ENCODE results near the gene PRRG2. TPM values are rescaled to one million over a fixed set of nuclear protein-coding genes. Genes with fewer than 3 reads are reported as not detected.

The PRRG2 gene
- 0.77 TPM for total RNA-seq (2013)
- under 1 TPM in 1 of 3 donors, not detected in 2; 0.49 TPM for polyA plus RNA-seq
- polyA minus RNA-seq: 1.7 and 2.5 TPM in 2 replicates
- 0 to 1.4 (median 0.52) reads per million in 11 experiments for total RNA-seq

GRCh38 chr19:49581007-49581508 is at the start of gene PRRG2:
Gene PRRG2, plus strand, starts transcription at chr19:49581316. Its CDS starts 1,904 bp downstream, at chr19:49583220.
- peak within 1 kb of the TSS; percentile 91 to 97 (median 93) for H3K27ac Mint-ChIP-seq
- intact Hi-C loops (cut with micrococcal nuclease): no loop called here
- H3K27me3 Mint-ChIP-seq (ENCODE audit: low read depth in 3 of 3): peaks cover 0 to 2% (median 0%) of the 10 kb centered on the region in 3 donors
- peaks cover 3 to 14% of the 10 kb centered on the region in 2 donors for H3K36me3 Mint-ChIP-seq
- peak within 1 kb of the TSS; percentile 82 for H2AFZ ChIP-seq (ENCODE audit: insufficient read depth, low read depth, low read length, poor library complexity, severe bottlenecking)
- H3K9me3 ChIP-seq (replicated peaks in 1 of 2; ENCODE audit: control insufficient read depth in 1 of 2, insufficient read depth in 1 of 2, low read length in 2 of 2): no peaks in the 10 kb centered on the region
- peaks cover 3 to 11% of the 10 kb centered on the region in 2 donors for H3K36me3 ChIP-seq (replicated peaks in 1 of 2; ENCODE audit: control insufficient read depth in 1 of 2, insufficient read depth in 2 of 2, low read length in 2 of 2)
- peak within 1 kb of the TSS; percentile 94 to 98 for H3K4me3 Mint-ChIP-seq
- DNase-seq: no peak
- WGBS (ENCODE audit: insufficient coverage): 83% methylated on average over 2 of the region's 15 CpGs
- H3K4me2 ChIP-seq (replicated peaks; ENCODE audit: extremely low read depth, low read length, poor library complexity, severe bottlenecking): peak within 1 kb of the TSS; percentile 86
- H3K4me1 ChIP-seq (ENCODE audit: control insufficient read depth in 1 of 2, insufficient read depth in 2 of 2, low read length in 2 of 2): peaks cover 16 to 20% of the 10 kb centered on the region in 2 donors
- H3K9ac ChIP-seq (ENCODE audit: insufficient read depth, low read length, poor library complexity, severe bottlenecking): peak within 1 kb of the TSS; percentile 76
- TF ChIP-seq CTCF (IDR thresholded peaks at IDR 0.05): no peak
- H3K79me2 ChIP-seq (ENCODE audit: insufficient read depth, low read length): peaks cover 45% of the 10 kb centered on the region
- H4K20me1 ChIP-seq (ENCODE audit: insufficient read depth, low read length): peaks cover 12% of the 10 kb centered on the region
- H3K9me3 Mint-ChIP-seq: no peaks in the 10 kb centered on the region
- H3K4me3 ChIP-seq (replicated peaks in 1 of 3; ENCODE audit: low read depth in 2 of 3, low read length in 3 of 3): peak within 1 kb of the TSS; percentile 65 to 96 (median 84)
- H3K27ac ChIP-seq (ENCODE audit: low read depth in 1 of 2, low read length in 2 of 2): peak within 1 kb of the TSS; percentile 9 to 67
- no peaks in the 10 kb centered on the region for H3K27me3 ChIP-seq (ENCODE audit: control insufficient read depth in 2 of 2, insufficient read depth in 2 of 2, low read length in 2 of 2)
- peaks cover 22% of the 10 kb centered on the region for H3K4me1 Mint-ChIP-seq

- Histone ChIP-seq H2AFZ (ENCODE audit: insufficient read depth, low read depth, low read length, poor library complexity, severe bottlenecking) (peak overlapping the region; percentile 85), H3K79me2 (ENCODE audit: insufficient read depth, low read length) (no peaks in the 10 kb centered on the region), H3K27me3 (ENCODE audit: control insufficient read depth in 2 of 2, insufficient read depth in 2 of 2, low read length in 2 of 2) (no peaks in the 10 kb centered on the region), H3K9me3 (replicated peaks in 1 of 2; ENCODE audit: control insufficient read depth in 1 of 2, insufficient read depth in 1 of 2, low read length in 2 of 2) (no peaks in the 10 kb centered on the region), H4K20me1 (ENCODE audit: insufficient read depth, low read length) (peaks cover 36% of the 10 kb centered on the region), H3K4me2 (replicated peaks; ENCODE audit: extremely low read depth, low read length, poor library complexity, severe bottlenecking) (peak overlapping the region; percentile 94), H3K4me3 (replicated peaks in 1 of 3; ENCODE audit: low read depth in 2 of 3, low read length in 3 of 3) (peak overlapping the region; percentile 31 to 79 (median 54)), H3K9ac (ENCODE audit: insufficient read depth, low read length, poor library complexity, severe bottlenecking) (peak overlapping the region; percentile 16), H3K27ac (ENCODE audit: low read depth in 1 of 2, low read length in 2 of 2) (no peak overlapping the region), H3K36me3 (replicated peaks in 1 of 2; ENCODE audit: control insufficient read depth in 1 of 2, insufficient read depth in 2 of 2, low read length in 2 of 2) (peaks cover 38 to 61% of the 10 kb centered on the region in 2 donors), H3K4me1 (ENCODE audit: control insufficient read depth in 1 of 2, insufficient read depth in 2 of 2, low read length in 2 of 2) (peaks cover 35 to 44% of the 10 kb centered on the region in 2 donors)
- Mint-ChIP-seq H3K36me3 (peaks cover 55 to 82% of the 10 kb centered on the region in 2 donors), H3K27me3 (ENCODE audit: low read depth in 3 of 3) (peaks cover 8 to 37% (median 21%) of the 10 kb centered on the region in 3 donors), H3K4me3 (peak overlapping the region; percentile 80 to 89), H3K27ac (peak overlapping the region in 5 of 7 donors; percentile 46 to 90 (median 81)), H3K9me3 (peaks cover 0 to 2% (median 0%) of the 10 kb centered on the region in 7 donors), H3K4me1 (peaks cover 31% of the 10 kb centered on the region)
- under 1% methylated on average over 85 of the region's 87 CpGs for WGBS (ENCODE audit: insufficient coverage)
- DNase-seq: peak; percentile 65 to 72 (median 66)
- intact Hi-C loops (cut with micrococcal nuclease): no loop called here
- peak; percentile 37 for TF ChIP-seq CTCF (IDR thresholded peaks at IDR 0.05)
These were observed 47.3 kb upstream of the PRRG2 start for GRCh38 chr19:49533551-49534488.
